ENCODE results near the gene EIF4E2.
"Not testable (repeated sequence)": the region's sequence is repeated elsewhere in the genome, so short reads cannot be mapped to it uniquely, and the experiment has no call there.

EIF4E2 gene

DNA sequence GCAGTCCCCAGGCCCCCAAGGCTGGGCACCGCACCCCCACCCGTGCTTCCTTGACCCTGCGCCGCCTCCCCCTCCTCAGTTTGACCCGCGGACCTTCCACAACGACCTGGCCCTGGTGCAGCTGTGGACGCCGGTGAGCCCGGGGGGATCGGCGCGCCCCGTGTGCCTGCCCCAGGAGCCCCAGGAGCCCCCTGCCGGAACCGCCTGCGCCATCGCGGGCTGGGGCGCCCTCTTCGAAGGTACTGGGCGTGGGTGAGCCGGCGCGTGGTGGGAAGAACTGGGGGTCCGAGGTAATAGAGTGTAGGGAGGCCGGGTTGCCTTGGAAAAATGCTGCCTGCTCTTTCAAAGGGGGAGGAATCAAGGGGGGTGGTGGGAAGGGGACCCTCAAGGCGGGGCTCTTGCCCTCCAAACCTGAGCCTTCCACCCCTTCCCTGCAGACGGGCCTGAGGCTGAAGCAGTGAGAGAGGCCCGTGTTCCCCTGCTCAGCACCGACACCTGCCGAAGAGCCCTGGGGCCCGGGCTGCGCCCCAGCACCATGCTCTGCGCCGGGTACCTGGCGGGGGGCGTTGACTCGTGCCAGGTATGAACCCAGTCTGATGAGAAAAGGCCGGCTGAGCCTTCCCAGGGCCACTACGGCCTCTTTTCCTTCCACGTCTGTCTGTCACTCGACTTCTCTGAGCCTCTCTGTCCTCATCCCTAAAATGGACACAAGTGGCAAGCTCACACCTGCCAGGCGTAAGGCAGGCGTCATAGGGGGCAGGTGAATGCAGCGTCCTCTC lies 27.7 kb upstream of the EIF4E2 start:
- DNase-seq: no peak

DNA sequence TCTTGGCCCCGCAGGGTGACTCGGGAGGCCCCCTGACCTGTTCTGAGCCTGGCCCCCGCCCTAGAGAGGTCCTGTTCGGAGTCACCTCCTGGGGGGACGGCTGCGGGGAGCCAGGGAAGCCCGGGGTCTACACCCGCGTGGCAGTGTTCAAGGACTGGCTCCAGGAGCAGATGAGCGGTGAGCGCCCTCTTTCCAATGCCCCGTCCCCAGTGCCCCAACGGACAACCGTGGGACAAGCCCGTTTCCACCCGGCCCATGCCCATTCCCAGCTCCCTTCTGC lies 27.1 kb upstream of the EIF4E2 start:
- no peak for DNase-seq

DNA sequence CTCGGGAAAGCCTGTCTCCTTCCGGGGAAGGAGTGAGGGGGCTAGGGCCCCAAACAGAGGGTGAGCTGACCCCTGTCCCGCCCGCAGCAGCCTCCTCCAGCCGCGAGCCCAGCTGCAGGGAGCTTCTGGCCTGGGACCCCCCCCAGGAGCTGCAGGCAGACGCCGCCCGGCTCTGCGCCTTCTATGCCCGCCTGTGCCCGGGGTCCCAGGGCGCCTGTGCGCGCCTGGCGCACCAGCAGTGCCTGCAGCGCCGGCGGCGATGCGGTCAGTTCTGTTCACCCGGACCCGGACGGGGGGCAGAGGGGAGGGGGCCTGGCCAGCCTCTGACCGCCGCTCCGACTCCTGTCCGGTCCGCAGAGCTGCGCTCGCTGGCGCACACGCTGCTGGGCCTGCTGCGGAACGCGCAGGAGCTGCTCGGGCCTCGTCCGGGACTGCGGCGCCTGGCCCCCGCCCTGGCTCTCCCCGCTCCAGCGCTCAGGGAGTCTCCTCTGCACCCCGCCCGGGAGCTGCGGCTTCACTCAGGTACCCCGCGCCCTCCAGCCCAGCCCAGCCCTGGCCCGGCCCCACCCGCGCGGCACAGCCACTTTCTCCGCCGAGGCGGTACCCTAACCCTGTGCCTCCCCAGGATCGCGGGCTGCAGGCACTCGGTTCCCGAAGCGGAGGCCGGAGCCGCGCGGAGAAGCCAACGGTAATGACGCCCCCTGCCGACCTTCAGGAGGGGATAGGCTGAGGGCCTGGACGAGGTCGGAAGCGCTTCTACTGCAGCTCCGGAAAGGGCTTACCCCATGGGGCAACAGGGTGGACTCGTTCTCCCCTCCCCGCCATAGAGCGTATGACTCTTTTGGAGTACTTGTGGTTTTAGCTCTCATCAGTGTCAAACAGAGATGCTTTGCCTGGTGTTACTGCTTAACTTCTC lies 26.5 kb upstream of the EIF4E2 start:
- DNase-seq: no peak

DNA sequence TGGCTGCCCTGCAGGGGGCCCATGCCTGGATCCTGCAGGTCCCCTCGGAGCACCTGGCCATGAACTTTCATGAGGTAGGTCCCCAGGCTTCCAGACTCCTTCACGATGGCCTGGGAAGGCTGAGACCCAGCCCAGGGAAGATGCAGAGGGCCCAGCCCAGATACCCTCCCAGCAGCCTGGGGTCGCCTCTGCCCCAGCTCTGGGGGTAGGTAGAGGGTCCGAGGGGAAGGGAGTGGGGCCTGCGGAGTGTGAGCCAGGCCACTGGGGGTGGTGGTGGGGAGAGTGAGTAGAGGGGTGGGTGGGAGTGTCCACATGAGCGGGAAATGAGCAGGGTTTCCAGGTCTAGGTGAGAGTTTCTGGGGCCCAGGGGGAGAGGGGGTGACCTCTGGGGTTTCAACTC lies 25.7 kb upstream of the EIF4E2 start:
- DNase-seq: no peak

DNA sequence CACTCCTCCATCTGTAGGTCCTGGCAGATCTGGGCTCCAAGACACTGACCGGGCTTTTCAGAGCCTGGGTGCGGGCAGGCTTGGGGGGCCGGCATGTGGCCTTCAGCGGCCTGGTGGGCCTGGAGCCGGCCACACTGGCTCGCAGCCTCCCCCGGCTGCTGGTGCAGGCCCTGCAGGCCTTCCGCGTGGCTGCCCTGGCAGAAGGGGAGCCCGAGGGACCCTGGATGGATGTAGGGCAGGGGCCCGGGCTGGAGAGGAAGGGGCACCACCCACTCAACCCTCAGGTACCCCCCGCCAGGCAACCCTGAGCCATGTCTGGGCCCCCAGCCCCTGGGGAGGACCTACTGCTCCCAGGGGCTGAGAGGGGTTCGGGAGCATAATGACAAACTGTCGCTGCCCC lies 25.3 kb upstream of the EIF4E2 start:
- DNase-seq: no peak

DNA sequence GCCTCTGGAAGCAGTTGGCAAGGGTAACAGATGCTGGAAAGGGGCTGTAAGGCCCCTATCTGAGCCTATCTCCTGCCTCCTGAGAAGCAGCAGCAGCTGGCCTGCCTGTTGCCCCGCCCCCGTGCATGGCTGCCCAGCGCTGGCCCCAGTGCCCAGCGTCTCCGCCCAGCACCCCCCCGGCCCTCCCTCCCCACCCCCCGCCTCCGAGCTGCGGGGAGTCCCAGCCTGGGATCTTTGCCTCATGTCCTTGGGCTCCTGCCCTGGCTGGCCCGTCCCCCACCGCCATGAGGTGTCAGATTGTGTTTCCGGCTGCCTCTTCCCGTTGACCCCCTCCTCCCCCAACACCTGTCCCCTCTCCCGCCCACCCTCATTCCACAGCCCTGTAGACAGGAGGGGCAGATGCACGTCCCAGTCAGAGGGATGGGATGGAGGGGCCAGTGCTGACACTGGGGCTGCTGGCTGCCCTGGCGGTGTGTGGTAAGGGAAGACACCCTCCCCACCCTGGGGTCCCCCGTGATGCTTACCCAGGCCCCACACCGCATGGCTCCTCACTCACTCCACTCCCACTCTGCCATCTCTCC lies 24.6 kb upstream of the EIF4E2 start, which contains the start of gene CHRND:
Gene CHRND, plus strand, starts transcription at position 370 of the 581 bp plus-strand sequence. Its CDS starts 56 bp downstream, at position 426.
- no peak for DNase-seq

DNA sequence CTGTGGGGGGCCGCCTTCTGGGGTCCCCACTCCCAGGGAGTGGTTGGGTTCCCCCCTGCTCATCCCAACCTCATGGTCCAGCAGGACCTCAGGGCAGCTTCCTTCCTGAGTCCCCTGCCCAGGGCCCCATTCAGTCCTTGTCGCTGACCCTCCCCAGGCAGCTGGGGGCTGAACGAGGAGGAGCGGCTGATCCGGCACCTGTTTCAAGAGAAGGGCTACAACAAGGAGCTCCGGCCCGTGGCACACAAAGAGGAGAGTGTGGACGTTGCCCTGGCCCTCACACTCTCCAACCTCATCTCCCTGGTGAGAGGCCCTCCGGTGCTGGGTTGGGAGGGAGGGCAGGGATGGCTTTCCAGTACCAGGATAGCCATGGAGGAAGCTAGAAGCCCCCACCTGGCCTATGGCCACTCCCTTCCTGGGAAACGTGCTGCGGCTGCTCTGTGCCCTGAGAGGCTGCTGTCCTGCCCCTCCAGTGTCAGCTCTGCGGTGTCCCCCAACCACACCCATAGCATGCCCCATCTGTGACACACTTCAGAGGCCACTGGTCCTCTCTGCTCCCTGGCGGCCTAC lies 24.0 kb upstream of the EIF4E2 start:
- no peak for DNase-seq

DNA sequence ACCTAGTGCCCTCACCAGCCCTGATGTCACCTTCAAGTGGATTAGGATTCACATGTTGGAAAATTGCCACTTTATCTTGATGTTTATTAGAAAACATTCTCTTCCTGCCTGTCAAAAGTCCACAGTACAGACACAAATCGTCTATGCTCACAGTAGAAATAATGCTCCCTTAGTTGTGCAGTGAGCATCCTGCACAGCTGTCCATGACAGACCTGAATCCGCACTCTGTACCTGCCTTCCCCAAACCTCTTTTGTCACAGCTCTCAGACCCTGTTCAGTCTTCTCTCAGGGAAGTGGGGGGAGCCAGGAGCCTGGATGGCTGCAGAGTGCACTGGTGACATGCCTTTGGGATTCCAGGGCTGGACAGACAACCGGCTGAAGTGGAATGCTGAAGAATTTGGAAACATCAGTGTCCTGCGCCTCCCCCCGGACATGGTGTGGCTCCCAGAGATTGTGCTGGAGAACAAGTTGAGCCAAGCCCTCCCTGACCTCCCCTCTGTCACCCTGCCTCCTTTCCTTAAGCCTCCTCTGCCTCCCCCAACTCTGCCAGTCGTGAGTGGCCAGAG lies 22.5 kb upstream of the EIF4E2 start:
- DNase-seq: no peak

DNA sequence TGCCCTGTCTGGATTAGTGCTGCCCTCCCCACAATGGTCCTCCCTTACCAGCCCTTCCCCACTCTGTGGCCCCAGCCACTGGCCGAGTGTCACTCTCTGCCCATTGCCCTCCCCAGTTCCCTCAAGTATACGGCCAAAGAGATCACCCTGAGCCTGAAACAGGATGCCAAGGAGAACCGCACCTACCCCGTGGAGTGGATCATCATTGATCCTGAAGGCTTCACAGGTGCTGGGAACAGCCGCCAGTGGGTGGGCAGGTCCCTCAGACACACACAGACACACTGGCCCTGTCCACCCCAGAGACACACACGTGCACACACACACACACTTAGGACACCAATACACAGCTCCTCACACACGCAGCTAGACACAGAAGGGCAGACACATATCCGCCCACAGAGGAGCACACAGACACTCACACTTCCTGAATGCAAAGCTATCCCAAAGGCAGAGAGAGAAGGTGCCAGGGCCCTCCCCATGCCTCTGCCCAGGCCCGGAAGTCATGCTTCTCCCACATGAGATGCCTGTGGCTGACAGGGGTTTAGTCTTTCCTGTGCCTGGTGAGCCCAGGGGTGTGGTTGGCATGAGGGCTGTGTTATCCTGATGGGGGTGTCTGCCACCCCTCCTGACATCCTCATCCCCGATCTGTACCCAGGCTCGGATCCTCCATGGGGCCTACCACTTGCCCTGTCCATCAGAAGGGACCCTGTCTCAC lies 21.6 kb upstream of the EIF4E2 start:
- DNase-seq: no peak

DNA sequence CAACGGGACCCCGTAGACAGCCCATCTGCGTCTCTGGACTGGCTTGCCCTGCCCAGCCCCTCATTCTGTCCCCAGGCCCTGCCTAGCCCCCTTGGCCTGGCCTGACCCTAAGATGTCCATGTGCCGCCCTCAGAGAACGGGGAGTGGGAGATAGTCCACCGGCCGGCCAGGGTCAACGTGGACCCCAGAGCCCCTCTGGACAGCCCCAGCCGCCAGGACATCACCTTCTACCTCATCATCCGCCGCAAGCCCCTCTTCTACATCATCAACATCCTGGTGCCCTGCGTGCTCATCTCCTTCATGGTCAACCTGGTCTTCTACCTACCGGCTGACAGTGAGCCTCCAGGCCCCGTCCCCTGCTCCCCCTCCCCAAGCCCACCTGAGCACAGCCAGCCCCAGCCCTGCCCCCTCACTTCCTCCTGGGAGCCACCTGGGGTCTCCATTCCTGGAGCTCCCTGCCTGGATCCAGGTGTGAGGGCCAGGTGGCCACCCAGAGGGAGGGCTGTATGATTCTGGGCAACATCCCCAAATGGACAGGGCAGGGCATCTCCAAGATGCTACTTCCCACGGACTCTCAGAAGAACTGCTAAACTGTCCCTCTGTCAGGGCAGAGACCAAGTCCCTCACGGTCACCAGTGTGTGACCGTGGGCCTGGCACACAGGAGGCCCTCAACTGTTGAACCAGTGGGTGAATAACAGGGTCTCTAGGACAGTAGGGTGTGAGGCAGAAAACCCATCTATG lies 20.5 kb upstream of the EIF4E2 start:
- DNase-seq: no peak

DNA sequence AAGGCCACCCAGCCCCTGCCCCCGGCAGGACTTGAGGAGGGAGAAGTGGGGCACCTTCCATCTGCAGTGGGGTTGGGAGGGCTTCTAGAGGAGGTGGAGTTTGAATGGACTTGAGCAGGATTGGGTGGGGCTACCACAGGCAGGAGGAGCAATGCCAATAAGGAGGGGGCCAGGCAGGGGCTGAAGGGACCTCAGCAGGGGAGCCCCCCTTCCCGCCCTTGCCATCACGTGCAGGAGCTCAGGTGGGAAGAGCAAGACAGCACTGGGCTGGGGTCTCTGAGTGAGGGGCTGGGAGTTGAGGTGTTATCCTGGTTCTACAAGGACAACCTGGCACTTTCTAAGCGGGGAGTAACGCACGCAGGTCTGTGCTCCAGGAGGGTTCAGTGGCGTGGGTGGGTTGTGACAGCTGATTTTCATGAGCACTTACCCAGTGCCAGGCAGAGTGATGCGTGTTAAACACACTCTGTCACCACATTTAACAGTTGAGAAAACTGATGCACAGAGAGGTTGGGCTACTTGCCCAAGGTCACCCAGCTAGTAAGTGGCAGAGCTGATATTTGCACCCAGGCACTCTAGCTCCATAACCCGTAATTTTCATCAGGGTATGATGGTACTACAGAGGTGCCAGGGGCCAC lies 19.7 kb upstream of the EIF4E2 start:
- DNase-seq: no peak

DNA sequence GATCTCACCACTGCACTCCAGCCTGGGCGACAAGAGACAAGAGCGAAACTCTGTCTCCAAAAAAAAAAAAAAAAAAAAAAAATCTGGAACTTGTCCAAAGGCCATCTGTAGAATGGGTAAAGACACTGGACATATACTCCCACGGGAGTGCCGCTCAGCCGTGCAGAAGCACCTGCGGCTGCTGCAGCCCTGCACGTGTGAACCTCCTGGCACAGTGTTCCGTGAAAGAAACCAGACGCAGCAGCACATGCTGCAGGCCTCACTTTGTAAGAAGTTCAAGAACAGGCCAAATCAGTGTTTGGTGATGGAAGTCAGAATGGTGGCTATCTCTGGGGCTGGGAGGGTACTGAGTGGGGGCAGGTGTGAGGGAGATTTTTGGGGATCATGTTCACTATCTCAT lies 18.1 kb upstream of the EIF4E2 start:
- no peak for DNase-seq

DNA sequence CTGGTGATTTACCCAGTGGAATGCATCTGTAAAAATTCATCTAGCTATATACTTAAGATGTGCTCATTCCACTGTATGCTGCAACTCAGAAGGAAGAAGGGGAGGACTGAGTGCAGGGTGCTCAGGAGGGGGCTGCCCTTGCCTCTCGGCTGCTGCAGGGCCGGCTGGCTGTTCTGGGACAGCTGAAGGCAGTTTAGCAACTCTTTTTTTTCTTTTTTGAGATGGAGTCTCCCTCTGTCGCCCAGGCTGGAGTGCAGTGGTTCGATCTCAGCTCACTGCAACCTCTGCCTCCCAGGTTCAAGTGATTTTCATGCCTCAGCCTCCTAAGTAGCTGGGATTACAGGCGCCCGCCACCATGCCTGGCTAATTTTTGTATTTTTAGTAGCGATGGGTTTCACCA lies 17.7 kb upstream of the EIF4E2 start:
- DNase-seq: not testable (repeated sequence)

DNA sequence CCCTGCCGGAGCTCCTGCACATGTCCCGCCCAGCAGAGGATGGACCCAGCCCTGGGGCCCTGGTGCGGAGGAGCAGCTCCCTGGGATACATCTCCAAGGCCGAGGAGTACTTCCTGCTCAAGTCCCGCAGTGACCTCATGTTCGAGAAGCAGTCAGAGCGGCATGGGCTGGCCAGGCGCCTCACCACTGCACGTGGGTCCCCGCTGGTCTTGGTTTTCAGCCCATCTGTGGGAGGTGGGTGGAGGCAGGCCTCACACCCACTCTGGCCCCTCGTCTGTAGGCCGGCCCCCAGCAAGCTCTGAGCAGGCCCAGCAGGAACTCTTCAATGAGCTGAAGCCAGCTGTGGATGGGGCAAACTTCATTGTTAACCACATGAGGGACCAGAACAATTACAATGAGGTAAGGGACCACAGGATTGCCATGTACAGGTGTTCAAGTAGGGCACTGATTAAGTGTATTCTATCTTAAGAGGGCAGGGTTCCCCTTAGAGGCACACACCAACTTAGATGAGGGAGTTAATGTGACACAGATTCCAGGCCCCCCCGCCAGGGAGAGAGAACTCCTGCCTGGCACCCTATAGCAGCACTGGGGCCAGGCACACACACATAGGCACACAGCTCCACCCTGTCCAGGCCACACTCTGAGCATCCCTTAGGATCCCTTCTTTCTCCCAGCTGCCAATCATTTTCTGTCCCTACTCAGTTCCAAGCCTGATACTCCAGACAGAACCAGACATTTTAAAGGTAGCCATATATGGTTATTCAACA lies 16.4 kb upstream of the EIF4E2 start:
- DNase-seq: no peak

DNA sequence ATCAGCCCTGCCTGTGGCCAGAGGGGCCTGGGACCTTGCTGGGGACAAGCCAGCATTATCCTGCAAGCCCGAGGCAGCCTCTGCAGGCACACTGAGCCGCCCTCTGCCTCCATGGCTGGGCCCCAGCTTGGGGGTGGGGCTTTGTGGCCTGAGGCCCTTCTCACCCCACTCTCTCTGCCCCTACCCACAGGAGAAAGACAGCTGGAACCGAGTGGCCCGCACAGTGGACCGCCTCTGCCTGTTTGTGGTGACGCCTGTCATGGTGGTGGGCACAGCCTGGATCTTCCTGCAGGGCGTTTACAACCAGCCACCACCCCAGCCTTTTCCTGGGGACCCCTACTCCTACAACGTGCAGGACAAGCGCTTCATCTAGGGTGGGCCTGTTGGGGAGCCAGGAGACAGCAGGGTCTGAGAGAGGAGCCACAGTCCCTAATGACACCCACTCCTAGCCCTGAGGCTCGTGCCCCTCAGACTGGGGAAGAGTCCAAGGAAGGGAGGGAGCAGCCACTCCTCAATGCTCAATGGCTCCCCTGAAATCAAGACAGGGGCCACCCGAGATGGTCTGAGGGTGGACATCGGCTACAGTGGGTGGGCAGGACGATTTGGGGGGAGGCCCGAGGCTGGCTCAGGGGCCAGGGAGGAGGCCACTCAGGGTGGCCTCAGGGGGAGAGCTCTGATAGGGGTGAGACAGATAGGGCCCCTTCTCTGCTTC lies 15.4 kb upstream of the EIF4E2 start:
- DNase-seq: no peak

DNA sequence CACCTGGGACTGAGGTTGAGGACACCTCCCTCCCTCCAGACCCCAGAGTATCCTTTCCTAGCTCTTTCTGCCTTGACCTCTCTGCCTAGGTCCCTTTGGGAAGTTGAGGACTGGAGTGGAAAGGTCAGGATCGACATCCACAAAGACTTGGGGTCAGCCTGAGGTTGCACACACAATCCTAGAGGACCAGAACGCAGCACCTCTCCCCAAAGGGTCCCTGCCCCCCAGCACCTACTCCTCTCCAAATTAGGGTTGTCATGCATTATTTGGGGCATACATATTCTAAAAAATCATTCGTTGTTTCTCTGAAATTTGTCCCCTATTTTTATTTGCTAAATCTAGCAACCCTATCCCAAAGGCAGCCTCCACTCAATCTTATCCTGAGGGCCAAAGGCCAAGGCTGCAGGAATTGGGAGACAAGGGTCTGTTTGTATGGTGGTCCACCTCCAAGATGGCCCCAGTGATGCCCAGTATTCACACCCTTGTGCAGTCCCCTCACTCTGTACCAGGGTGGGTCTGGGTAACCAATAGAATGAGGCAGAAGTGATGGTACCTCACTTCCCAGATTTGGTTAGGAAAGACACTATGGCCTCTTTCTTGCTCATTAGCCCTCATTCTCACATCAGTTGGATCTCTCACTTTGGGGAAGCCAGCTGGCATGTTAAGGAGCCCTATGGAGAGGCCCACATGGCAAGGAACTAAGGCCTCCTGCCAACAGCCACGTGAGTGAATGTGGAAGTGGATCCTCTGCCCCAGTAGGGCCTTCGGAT lies 14.5 kb upstream of the EIF4E2 start:
- no peak for DNase-seq

DNA sequence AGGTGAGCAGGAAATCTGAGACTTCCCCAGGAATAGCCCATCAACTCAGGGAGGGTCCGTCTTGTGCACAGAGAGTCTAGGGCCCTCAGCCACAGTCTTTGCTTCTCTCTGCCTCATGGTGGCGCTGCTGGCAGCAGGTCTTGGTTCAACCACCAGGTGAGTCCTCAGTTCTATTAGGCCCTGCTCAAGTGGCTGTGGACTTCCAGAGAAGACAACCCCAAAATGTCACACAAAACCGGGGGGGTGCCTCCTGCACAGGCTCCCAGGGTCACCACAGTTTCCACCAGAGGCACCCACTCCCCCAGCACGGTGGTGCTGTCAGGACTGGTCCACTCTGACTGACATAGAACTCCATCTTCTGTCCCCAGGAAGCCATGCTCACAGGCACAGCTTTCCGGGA lies 13.4 kb upstream of the EIF4E2 start:
- no peak for DNase-seq

DNA sequence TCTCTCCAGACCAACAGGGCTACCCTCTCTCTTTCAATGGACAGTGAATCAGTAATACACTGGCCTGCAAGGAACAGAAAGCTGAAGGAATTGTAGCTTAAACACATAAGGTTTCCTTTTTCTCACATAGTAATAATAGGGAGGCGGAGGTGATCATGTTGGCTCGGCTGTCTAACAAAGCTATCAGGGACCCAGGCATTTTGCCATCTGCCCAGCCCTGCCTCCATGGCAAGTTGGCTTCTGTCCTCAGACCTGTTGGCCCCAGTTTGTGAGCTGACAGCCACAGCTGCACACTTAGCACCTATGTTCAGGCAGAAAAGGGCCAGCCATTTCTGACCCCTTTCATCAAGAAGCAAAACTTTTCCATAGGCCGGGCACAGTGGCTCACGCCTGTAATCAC lies 13.0 kb upstream of the EIF4E2 start:
- DNase-seq: no peak

DNA sequence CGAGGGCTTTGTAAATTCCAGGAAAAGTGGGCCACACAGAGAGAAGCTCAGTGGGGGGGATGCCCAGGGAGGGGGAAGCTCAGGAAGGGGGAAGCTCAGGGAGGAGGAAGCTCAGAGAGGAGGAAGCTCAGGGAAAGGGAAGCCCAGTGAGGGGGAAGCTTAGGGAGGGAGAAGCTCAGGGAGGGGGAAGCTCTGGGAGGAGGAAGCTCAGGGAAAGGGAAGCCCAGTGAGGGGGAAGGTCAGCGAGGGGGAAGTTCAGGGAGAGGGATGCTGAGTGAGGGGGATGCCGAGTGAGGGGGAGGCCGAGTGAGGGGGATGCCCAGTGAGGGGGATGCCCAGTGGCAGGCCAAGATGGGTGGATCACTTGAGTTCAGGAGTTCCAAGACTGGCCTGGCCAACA lies 11.8 kb upstream of the EIF4E2 start:
- DNase-seq: no peak

Measured in CD4-positive, alpha-beta T cell treated with Interleukin-4 for 1 hour (primary cell).